Measurements from ENCODE around the gene KLC1.

KLC1 gene

GRCh38 chr14:103725001-103725682 is 96.1 kb downstream of the KLC1 start:
- CTCF ChIA-PET: interaction anchor here (0.6 kb wide), 1 partner anchor 153 kb away, joined by 4 read pairs; no protein-coding TSS in a partner anchor
- POLR2A ChIA-PET (ENCODE audit: low non-redundant PET): interaction anchor here (0.5 kb wide), 1 partner anchor 11 kb away, joined by 3 read pairs; no protein-coding TSS in a partner anchor
- DNase-seq (ENCODE audit: low spot score): no peak
- TF ChIP-seq CTCF (conservative IDR thresholded peaks at IDR 0.05; ENCODE audit: low read depth): no peak
- peak overlapping the region; percentile 70 for H3K27ac ChIP-seq

- peak overlapping the region; percentile 70 for H3K27ac ChIP-seq
- ChIA-PET CTCF (interaction anchor here (0.6 to 0.7 kb wide), 2 partner anchors 74 to 154 kb away, joined by 3 to 4 read pairs; no protein-coding TSS in a partner anchor), POLR2A (ENCODE audit: low non-redundant PET) (interaction anchor here (0.5 kb wide), 1 partner anchor 11 kb away, joined by 3 read pairs; no protein-coding TSS in a partner anchor)
- no peak for TF ChIP-seq CTCF (conservative IDR thresholded peaks at IDR 0.05; ENCODE audit: low read depth)
- no peak for DNase-seq (ENCODE audit: low spot score)
Observed at GRCh38 chr14:103725739-103726395, 96.9 kb downstream of the KLC1 start.

- ChIA-PET CTCF (interaction anchor here (0.6 to 0.7 kb wide), 2 partner anchors 74 to 91 kb away, joined by 3 read pairs; no protein-coding TSS in a partner anchor), POLR2A (ENCODE audit: low non-redundant PET) (no interaction called here)
- DNase-seq (ENCODE audit: low spot score): no peak
- peak overlapping the region; percentile 70; the same call in 1 of the 2 replicates for H3K27ac ChIP-seq
- TF ChIP-seq CTCF (conservative IDR thresholded peaks at IDR 0.05; ENCODE audit: low read depth): no peak
Observed at GRCh38 chr14:103726474-103726873, 97.5 kb downstream of the KLC1 start.

- no peak for DNase-seq (ENCODE audit: low spot score)
- ChIA-PET POLR2A (ENCODE audit: low non-redundant PET) (no interaction called here), CTCF (no interaction called here)
- TF ChIP-seq CTCF (conservative IDR thresholded peaks at IDR 0.05; ENCODE audit: low read depth): no peak
- 0 out of 2 replicates have a peak overlapping the region, but pooled peaks have one; percentile 42 for H3K27ac ChIP-seq
Observed at GRCh38 chr14:103727313-103727980, 98.4 kb downstream of the KLC1 start.

- ChIA-PET POLR2A (ENCODE audit: low non-redundant PET) (no interaction called here), CTCF (no interaction called here)
- TF ChIP-seq CTCF (conservative IDR thresholded peaks at IDR 0.05; ENCODE audit: low read depth): no peak
- DNase-seq (ENCODE audit: low spot score): no peak
- peak overlapping the region; percentile 42; the same call in 1 of the 2 replicates for H3K27ac ChIP-seq
Observed at GRCh38 chr14:103728141-103728540, 99.1 kb downstream of the KLC1 start.

- CTCF ChIA-PET: no interaction called here
Observed at GRCh38 chr14:103728721-103729120, 99.7 kb downstream of the KLC1 start.

More at GRCh38 chr14:103728721-103729120, 99.7 kb downstream of the KLC1 start:
- DNase-seq (ENCODE audit: low spot score): no peak
- H3K27ac ChIP-seq: peak overlapping the region; percentile 42
- no peak for TF ChIP-seq CTCF (conservative IDR thresholded peaks at IDR 0.05; ENCODE audit: low read depth)
- POLR2A ChIA-PET (ENCODE audit: low non-redundant PET): interaction anchor here (0.6 kb wide), 1 partner anchor 248 kb away, joined by 4 read pairs; no protein-coding TSS in a partner anchor
